ENCODE data around the gene CERS6. TPM values are rescaled to one million over a fixed set of nuclear protein-coding genes. Genes with fewer than 3 reads are reported as not detected.

The CERS6 gene
- total and polyA plus RNA-seq, 3 donors from 2014 or later = 24.7 to 71.0 (median 59.4) TPM

DNA sequence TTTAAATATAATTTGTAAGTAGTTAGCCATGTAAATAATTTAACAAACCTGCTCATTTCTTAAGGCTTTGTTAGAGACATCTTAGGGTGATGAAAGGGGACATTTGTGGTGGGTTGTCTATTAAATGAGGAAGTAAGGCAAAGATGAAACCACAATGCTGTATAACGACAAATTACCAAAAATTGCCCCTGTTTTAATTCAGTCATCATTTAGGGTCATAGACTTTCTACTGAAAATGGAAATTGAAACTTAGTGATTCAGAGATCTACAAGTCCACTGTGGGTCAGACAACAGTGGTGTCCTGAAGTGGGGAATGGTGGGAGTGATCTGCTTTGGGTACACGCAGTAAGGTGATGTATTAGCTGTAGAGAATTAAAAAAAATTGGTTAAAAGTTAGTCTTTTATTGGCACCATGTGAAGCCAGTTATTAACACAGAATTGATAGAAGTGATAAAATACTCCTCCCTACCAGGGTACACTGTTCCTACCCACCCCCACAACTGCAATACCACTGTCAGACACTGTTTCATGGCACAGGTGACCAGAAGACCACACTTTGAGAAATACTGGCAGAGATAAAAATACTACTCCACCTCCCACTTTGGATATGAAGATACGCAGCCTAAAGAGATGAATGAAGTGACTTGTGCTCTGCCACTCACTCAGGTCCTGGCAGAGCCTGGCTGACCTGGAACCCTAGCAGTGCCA, 13.4 kb downstream of the CERS6 start:
- no peaks in the 10 kb centered on the region for H3K9me3 ChIP-seq
- intact Hi-C loops (cut with DNase I; ENCODE audit: low total_unique reads) = no loop called here
- no peaks in the 10 kb centered on the region for H3K36me3 ChIP-seq (ENCODE audit: low read depth, missing control alignments)
- DNase-seq = no peak
- no peak overlapping the region for H3K4me3 ChIP-seq
- 82 to 87% methylated on average over 3 of the region's 3 CpGs for whole genome bisulfite sequencing, 2 donors
- no peak overlapping the region for H3K27ac ChIP-seq
- H3K27me3 ChIP-seq = no peaks in the 10 kb centered on the region
- no peak for TF ChIP-seq POLR2A (IDR thresholded peaks at IDR 0.05)
- TF ChIP-seq, protein P1, sequence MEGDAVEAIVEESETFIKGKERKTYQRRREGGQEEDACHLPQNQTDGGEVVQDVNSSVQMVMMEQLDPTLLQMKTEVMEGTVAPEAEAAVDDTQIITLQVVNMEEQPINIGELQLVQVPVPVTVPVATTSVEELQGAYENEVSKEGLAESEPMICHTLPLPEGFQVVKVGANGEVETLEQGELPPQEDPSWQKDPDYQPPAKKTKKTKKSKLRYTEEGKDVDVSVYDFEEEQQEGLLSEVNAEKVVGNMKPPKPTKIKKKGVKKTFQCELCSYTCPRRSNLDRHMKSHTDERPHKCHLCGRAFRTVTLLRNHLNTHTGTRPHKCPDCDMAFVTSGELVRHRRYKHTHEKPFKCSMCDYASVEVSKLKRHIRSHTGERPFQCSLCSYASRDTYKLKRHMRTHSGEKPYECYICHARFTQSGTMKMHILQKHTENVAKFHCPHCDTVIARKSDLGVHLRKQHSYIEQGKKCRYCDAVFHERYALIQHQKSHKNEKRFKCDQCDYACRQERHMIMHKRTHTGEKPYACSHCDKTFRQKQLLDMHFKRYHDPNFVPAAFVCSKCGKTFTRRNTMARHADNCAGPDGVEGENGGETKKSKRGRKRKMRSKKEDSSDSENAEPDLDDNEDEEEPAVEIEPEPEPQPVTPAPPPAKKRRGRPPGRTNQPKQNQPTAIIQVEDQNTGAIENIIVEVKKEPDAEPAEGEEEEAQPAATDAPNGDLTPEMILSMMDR (IDR thresholded peaks at IDR 0.05) = no peak
- H3K4me1 ChIP-seq = peaks cover 21% of the 10 kb centered on the region

DNA sequence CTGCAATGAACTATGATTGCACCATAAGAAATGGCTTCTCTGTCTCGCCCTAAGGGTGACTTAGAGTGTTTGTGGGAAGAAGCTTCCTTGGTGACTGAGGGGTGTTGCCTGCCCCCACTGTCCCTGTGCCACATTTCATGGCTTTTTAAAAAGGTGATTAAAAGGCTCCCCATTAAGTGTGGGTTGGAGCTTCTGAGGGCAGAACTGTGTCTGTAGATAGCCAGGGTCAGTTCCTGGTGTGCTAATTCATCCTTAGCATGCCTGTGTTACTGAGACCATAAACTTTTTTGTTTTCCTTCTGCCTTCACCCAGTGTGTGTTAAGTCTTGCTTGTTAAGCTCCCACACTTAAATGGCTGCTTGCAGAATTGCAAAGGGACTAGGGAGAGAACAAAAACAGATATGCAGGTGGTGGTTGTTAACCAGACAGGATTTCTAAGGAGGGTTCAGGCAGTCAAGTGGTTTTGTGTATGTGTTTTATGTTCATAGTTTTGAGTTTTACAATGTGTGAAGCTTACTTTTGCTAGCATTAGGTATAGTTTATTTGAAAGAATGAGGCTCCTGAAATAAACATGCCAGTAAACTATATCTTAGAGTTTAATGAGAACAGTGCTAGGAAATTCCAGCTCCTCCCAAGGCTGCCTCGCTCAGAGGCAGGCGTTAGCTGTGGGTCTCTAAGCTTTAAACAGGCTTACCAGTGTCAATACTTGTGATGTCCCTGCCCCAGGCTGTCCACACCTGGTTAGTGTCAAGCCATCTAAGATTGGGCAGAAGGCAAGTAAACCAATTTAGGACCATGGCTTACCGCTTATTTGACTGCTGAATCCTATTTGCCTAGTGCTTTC, 14.5 kb downstream of the CERS6 start:
- no peak for DNase-seq
- intact Hi-C loops (cut with DNase I; ENCODE audit: low total_unique reads) = no loop called here
- Histone ChIP-seq H3K4me3 (no peak overlapping the region), H3K36me3 (ENCODE audit: low read depth, missing control alignments) (no peaks in the 10 kb centered on the region), H3K27me3 (no peaks in the 10 kb centered on the region), H3K4me1 (peaks cover 21% of the 10 kb centered on the region), H3K27ac (no peak overlapping the region), H3K9me3 (no peaks in the 10 kb centered on the region)
- 70 to 78% methylated on average over 4 of the region's 4 CpGs for WGBS, 2 donors
- TF ChIP-seq, protein P1 (IDR thresholded peaks at IDR 0.05) = no peak
- no peak for TF ChIP-seq POLR2A (IDR thresholded peaks at IDR 0.05)

DNA sequence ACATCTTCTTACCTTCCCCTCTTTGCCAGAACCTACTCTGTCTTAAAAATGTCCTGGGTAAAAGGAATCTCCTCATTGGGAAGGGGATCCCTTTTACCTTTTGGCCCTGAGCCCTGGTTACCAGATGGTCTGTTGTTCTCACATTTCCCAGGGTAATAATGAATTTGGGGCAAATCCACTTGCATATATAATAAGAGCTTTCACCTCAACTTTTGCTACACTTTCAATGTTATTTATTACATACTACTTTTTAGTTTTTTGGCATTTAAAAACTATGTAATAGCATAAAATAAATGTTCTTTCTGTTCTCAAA, 15.0 kb downstream of the CERS6 start:
- intact Hi-C loops (cut with DNase I; ENCODE audit: low total_unique reads) = no loop called here
- Histone ChIP-seq H3K9me3 (no peaks in the 10 kb centered on the region), H3K4me1 (peaks cover 17% of the 10 kb centered on the region), H3K36me3 (ENCODE audit: low read depth, missing control alignments) (no peaks in the 10 kb centered on the region), H3K4me3 (no peak overlapping the region), H3K27me3 (no peaks in the 10 kb centered on the region), H3K27ac (no peak overlapping the region)
- TF ChIP-seq, protein P1 (IDR thresholded peaks at IDR 0.05) = no peak
- no peak for TF ChIP-seq POLR2A (IDR thresholded peaks at IDR 0.05)
- no peak for DNase-seq

DNA sequence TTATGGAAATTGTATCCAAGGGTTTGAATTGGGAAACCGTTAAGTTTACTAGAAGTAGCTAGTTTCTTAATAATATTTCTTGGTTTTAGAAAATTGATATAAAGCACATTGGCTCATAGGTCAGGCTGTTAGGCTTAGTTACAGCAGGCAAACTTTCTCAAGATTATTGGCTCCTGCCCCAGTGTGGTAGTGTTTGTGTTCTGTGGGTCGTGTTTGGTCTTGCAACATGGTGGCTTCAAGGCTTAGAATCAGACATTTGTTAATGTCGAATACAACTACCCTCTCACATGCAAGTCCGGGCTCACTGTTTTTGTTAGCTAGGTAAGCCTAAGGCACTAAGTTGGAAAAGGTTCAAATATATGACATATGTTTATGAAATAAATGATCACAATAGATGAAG, 19.6 kb downstream of the CERS6 start:
- WGBS, 2 donors = 88 to 93% methylated on average over 4 of the region's 4 CpGs
- Histone ChIP-seq H3K4me3 (no peak overlapping the region), H3K36me3 (ENCODE audit: low read depth, missing control alignments) (no peaks in the 10 kb centered on the region), H3K9me3 (no peaks in the 10 kb centered on the region), H3K27me3 (no peaks in the 10 kb centered on the region), H3K4me1 (peaks cover 3% of the 10 kb centered on the region), H3K27ac (no peak overlapping the region)
- TF ChIP-seq, protein P1 (IDR thresholded peaks at IDR 0.05) = no peak
- no peak for TF ChIP-seq POLR2A (IDR thresholded peaks at IDR 0.05)
- intact Hi-C loops (cut with DNase I; ENCODE audit: low total_unique reads) = no loop called here
- DNase-seq = no peak

All from testis (tissue), 3 donors.